ENCODE results near the gene SOX18.

- TF ChIP-seq CTCF (IDR thresholded peaks at IDR 0.05; ENCODE audit: low read depth, low read length) (no peak), POLR2A (IDR thresholded peaks at IDR 0.05; ENCODE audit: extremely low read depth, insufficient read length) (peak; percentile 2), MAX (IDR thresholded peaks at IDR 0.05; ENCODE audit: low read depth, low read length) (no peak)
These were observed 22.2 kb upstream of the SOX18 start for GRCh38 chr20:64071341-64072332.
